ENCODE results near the gene CLCN6. TPM values are rescaled to one million over a fixed set of nuclear protein-coding genes. Genes with fewer than 3 reads are reported as not detected.

CLCN6 gene
- total and polyA plus RNA-seq, 2 donors from 2014 or later: 7.1 to 26.0 TPM

- no peaks in the 10 kb centered on the region for H3K4me1 ChIP-seq (ENCODE audit: control insufficient read depth in 2 of 3, insufficient read depth in 2 of 3, low read depth in 1 of 3, low read length in 3 of 3)
- no peak overlapping the region for H3K27ac ChIP-seq (ENCODE audit: low read depth in 2 of 2, low read length in 2 of 2)
- intact Hi-C loops (cut with DNase I): no loop called here
- no peaks in the 10 kb centered on the region for H3K9me3 ChIP-seq (ENCODE audit: control insufficient read depth in 2 of 3, insufficient read depth in 1 of 3, low read length in 3 of 3)
- TF ChIP-seq, protein P1, sequence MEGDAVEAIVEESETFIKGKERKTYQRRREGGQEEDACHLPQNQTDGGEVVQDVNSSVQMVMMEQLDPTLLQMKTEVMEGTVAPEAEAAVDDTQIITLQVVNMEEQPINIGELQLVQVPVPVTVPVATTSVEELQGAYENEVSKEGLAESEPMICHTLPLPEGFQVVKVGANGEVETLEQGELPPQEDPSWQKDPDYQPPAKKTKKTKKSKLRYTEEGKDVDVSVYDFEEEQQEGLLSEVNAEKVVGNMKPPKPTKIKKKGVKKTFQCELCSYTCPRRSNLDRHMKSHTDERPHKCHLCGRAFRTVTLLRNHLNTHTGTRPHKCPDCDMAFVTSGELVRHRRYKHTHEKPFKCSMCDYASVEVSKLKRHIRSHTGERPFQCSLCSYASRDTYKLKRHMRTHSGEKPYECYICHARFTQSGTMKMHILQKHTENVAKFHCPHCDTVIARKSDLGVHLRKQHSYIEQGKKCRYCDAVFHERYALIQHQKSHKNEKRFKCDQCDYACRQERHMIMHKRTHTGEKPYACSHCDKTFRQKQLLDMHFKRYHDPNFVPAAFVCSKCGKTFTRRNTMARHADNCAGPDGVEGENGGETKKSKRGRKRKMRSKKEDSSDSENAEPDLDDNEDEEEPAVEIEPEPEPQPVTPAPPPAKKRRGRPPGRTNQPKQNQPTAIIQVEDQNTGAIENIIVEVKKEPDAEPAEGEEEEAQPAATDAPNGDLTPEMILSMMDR (IDR thresholded peaks at IDR 0.05; ENCODE audit: borderline replicate concordance, extremely low read depth, insufficient read depth): no peak
- H3K27me3 ChIP-seq (ENCODE audit: control insufficient read depth, insufficient read depth, low read length): no peaks in the 10 kb centered on the region
- DNase-seq (no peak), FAIRE-seq (no peak)
- no peak overlapping the region for H3K4me3 ChIP-seq (ENCODE audit: low read length in 3 of 3)
- H3K36me3 ChIP-seq (ENCODE audit: control insufficient read depth in 2 of 3, insufficient read depth in 3 of 3, low read length in 3 of 3): peaks cover 0 to 58% (median 42%) of the 10 kb centered on the region in 3 donors
- H3K9ac ChIP-seq (ENCODE audit: low read length in 3 of 3): no peak overlapping the region
Observed at GRCh38 chr1:11823366-11824137, 17.6 kb downstream of the CLCN6 start.

- Histone ChIP-seq H3K36me3 (ENCODE audit: control insufficient read depth in 2 of 3, insufficient read depth in 3 of 3, low read length in 3 of 3) (peaks cover 2 to 60% (median 51%) of the 10 kb centered on the region in 3 donors), H3K9me3 (ENCODE audit: control insufficient read depth in 2 of 3, insufficient read depth in 1 of 3, low read length in 3 of 3) (no peaks in the 10 kb centered on the region), H3K27me3 (ENCODE audit: control insufficient read depth, insufficient read depth, low read length) (no peaks in the 10 kb centered on the region), H3K9ac (ENCODE audit: low read length in 3 of 3) (no peak overlapping the region), H3K4me1 (ENCODE audit: control insufficient read depth in 2 of 3, insufficient read depth in 2 of 3, low read depth in 1 of 3, low read length in 3 of 3) (no peaks in the 10 kb centered on the region), H3K27ac (ENCODE audit: low read depth in 2 of 2, low read length in 2 of 2) (no peak overlapping the region), H3K4me3 (ENCODE audit: low read length in 3 of 3) (no peak overlapping the region)
- TF ChIP-seq, protein P1 (IDR thresholded peaks at IDR 0.05; ENCODE audit: borderline replicate concordance, extremely low read depth, insufficient read depth): no peak
- DNase-seq (peak in 1 of 5 donors; percentile 40), FAIRE-seq (no peak)
- intact Hi-C loops (cut with DNase I): no loop called here
Observed at GRCh38 chr1:11825131-11825530, 19.1 kb downstream of the CLCN6 start.

DNA sequence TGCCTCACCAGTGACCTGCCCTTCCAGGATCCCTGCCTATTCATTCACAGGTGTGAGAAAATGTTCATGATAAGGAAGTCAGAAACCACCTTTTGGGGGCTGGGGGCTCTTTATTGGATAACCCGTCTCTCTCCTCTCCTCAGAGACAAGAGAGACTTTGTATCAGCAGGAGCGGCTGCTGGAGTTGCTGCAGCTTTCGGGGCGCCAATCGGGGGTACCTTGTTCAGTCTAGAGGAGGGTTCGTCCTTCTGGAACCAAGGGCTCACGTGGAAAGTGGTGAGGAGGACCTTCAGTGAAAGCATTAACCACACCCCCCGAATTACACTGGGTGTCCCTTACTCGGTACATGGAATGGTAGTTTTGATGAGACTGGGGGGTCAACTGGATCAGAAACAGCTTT, 21.0 kb downstream of the CLCN6 start:
- no peaks in the 10 kb centered on the region for H3K27me3 ChIP-seq (ENCODE audit: control insufficient read depth, insufficient read depth, low read length)
- peaks cover 2 to 64% (median 52%) of the 10 kb centered on the region in 3 donors for H3K36me3 ChIP-seq (ENCODE audit: control insufficient read depth in 2 of 3, insufficient read depth in 3 of 3, low read length in 3 of 3)
- no peak for DNase-seq
- TF ChIP-seq, protein P1 (IDR thresholded peaks at IDR 0.05; ENCODE audit: borderline replicate concordance, extremely low read depth, insufficient read depth): no peak
- H3K4me3 ChIP-seq (ENCODE audit: low read length in 3 of 3): no peak overlapping the region
- H3K4me1 ChIP-seq (ENCODE audit: control insufficient read depth in 2 of 3, insufficient read depth in 2 of 3, low read depth in 1 of 3, low read length in 3 of 3): no peaks in the 10 kb centered on the region
- H3K9me3 ChIP-seq (ENCODE audit: control insufficient read depth in 2 of 3, insufficient read depth in 1 of 3, low read length in 3 of 3): no peaks in the 10 kb centered on the region
- no peak overlapping the region for H3K27ac ChIP-seq (ENCODE audit: low read depth in 2 of 2, low read length in 2 of 2)
- no peak for FAIRE-seq
- no peak overlapping the region for H3K9ac ChIP-seq (ENCODE audit: low read length in 3 of 3)
- intact Hi-C loops (cut with DNase I): no loop called here
